GM18507 (cell line): Measurements from ENCODE around the gene ZDBF2.
"Not testable (repeated sequence)": the region's sequence is repeated elsewhere in the genome, so short reads cannot be mapped to it uniquely, and the experiment has no call there.

Source experiments
- DNase-seq: peaks from one replicate; pipeline ENCODE4 v3.0.0; 2011; ENCODE audit warnings: low read depth; ENCODE audit not compliant: insufficient read length; ENCODE audit errors: extremely low spot score
- FAIRE-seq: peaks from 2 replicates; lab custom pipeline; 2011; peaks lifted over from hg19 to GRCh38; lab: Jason Lieb, UNC

Gene ZDBF2

DNA sequence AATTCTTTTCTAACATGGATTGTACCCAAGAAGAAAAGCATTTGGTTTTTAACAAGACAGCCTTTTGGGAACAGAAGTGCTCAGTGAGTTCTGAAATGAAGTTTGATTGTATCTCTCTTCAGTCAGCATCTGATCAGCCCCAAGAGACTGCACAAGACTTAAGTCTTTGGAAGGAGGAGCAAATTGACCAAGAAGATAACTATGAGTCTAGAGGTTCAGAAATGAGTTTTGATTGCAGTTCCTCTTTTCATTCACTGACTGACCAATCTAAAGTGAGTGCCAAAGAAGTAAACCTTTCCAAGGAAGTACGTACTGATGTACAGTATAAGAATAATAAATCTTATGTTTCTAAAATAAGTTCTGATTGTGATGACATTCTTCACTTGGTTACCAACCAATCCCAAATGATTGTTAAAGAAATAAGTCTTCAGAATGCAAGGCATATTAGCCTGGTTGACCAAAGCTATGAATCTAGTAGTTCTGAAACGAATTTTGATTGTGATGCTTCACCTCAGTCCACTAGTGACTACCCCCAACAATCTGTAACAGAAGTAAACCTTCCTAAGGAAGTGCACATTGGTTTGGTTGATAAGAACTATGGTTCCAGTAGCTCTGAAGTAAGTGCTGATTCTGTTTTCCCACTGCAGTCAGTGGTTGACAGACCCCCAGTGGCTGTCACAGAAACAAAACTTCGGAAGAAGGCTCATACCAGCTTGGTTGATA, 31.2 kb downstream of the ZDBF2 start:
- DNase-seq (no peak), FAIRE-seq (no peak)

DNA sequence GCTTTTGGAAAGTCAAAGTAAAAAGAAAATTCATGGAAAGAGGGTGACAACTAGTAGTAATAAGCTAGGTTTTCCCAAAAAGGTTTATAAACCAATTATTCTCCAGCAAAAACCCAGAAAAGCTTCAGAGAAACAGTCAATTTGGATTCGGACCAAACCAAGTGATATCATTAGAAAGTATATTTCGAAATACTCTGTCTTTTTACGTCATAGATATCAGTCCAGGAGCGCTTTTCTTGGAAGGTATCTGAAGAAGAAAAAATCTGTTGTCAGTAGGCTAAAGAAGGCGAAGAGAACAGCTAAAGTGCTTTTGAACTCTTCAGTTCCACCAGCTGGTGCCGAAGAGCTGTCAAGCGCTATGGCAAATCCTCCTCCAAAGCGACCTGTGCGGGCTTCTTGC, 36.6 kb downstream of the ZDBF2 start:
- DNase-seq = no peak

DNA sequence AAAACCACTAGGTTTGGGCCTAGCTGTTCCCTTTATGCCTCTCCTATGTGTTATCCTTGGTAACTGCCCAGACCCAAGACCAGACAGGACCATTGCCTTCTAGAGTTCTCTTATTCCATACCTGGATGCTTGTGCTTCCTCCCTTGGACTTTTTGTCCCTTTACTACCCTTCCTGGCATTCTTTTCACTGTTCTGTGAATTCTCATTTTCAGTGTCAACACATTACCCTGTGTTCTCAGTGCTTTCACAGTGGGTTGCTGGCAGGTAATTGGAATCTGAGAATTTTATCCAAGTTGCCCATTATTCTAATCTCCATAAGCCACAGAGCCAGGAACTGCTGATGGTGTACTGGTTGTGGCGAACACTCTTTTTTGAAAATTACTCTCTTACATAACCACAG, 41.7 kb downstream of the ZDBF2 start:
- no peak for DNase-seq
- no peak for FAIRE-seq

More for the DNA sequence above, 36.6 kb downstream of the ZDBF2 start:
- no peak for FAIRE-seq

DNA sequence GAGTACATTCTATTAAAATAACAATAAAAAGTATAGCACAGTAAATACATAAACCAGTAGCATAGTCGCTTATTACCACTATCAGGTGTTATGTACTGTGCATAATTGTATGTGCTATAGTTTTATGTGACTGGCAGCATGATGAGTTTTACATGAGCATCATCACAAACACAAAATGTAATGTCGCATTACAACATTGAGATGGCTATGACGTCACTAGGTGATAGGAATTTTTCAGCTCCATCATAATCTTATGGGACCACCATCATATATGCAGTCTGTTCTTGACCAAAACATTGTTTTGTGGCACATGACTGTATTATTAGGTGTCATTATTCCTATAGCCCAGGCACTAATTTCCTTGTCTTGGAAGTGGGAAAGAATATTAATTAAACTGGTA, 48.6 kb downstream of the ZDBF2 start:
- FAIRE-seq = no peak
- DNase-seq = no peak

- no peak for DNase-seq
- FAIRE-seq = no peak
These were observed 49.0 kb downstream of the ZDBF2 start for GRCh38 chr2:206323486-206323885.

DNA sequence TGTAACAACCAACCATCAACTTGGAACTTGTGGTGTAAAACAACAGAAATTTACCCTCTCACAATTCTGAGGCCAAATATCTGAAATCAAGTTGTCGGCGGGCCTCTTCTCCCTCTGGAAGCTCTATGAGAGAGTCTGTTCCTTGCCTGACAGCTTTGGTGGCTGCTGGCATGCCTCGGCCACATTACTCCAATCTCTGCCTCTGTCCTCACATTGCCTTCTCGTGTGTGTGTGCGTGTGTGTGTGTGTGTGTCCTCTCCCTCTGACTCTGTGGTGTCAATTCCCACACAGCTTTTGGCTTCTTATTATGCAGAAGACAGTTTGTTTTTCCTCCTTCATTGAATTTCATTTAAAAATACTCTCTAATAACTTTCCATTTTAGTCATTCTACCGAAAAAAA, 50.4 kb downstream of the ZDBF2 start:
- DNase-seq (no peak), FAIRE-seq (no peak)

GRCh38 chr2:206328974-206329373, 54.5 kb downstream of the ZDBF2 start:
- no peak for FAIRE-seq
- DNase-seq = no peak

DNA sequence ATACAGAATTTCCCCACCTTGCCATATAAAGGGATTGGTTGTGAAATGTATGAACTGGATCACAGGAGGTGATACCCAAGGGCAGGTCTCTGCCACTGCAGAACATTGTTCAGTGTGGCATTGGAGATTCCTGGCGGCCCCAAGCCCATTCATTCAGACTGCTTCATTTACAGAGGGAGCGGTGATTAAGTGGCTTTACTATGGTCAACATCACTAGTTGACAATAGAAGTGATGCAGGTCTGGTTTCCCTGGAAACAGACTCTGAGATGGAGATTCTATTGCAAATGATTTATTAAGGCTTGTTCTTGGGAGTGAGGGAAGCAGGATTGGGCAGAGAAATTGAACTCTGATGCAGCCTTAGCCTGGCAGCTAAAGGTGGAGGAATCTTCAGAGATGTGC, 62.4 kb downstream of the ZDBF2 start:
- no peak for DNase-seq
- no peak for FAIRE-seq

DNA sequence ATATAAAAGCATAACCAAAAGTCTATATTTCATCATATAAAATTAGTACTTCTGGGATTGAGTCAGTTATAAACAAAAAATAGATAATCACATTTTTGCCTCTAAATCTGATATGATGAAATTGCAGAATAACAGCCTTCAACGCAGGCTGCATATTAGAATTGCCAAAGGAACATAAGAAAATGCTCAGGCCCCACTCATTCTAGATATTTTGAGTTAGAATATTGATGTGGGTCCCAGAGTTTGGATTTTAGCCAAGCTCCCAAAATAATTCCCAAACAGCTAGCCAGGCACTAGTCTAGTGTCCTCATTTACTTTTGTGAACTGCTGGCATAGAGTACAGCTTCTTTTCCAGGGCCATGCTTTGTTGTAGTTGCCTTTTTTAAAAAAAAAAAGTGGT, 63.5 kb downstream of the ZDBF2 start:
- DNase-seq (no peak), FAIRE-seq (no peak)

GRCh38 chr2:206341396-206341795, 66.9 kb downstream of the ZDBF2 start:
- FAIRE-seq = no peak

GRCh38 chr2:206343144-206343543, 68.7 kb downstream of the ZDBF2 start:
- no peak for FAIRE-seq
- no peak for DNase-seq

More at GRCh38 chr2:206341396-206341795, 66.9 kb downstream of the ZDBF2 start:
- DNase-seq = no peak

GRCh38 chr2:206343816-206344215, 69.4 kb downstream of the ZDBF2 start:
- DNase-seq (no peak), FAIRE-seq (no peak)

DNA sequence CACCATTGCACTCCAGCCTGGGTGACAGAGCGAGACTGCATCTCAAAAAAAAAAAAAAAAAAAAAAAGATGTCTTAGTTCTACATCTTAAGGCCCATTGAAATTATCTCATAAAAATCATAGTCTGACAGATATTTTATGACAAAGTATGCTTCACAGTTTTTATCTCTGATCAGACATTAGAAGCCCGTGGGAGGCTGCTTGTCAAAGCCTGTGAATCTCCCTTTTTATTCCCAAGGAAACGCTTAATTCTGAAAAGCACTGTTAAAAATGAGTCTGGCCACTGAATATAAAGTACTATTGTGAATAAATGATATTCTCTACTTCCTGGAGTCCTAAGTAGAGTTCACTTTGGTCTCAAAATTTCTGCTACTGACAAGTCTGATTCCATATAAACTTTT, 71.1 kb downstream of the ZDBF2 start:
- no peak for FAIRE-seq
- DNase-seq = no peak

DNA sequence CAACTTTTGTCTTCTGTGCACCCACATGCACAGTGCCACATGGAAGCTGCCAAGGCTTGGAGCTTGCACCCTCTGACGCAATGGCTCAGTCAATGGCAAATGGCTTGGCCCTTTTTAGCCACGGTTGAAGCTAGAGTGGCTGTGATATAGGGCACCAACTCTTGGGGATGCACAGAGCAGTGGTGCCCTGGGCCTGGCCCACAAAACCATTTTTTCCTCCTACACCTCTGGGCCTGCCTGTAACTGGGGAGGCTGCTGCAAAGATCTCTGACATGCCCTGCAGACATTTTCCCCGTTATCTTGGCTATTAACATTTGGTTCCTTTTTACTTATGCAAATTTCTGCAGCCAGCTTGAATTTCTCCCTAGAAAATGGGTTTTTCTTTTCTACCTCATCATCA, 74.9 kb downstream of the ZDBF2 start:
- FAIRE-seq = no peak
- no peak for DNase-seq

- DNase-seq (no peak), FAIRE-seq (no peak)
These were observed 78.1 kb downstream of the ZDBF2 start for GRCh38 chr2:206352571-206352970.

- FAIRE-seq (no peak), DNase-seq (no peak)
These were observed 79.2 kb downstream of the ZDBF2 start for GRCh38 chr2:206353685-206354084.

- FAIRE-seq = no peak
- DNase-seq = no peak
These were observed 79.7 kb downstream of the ZDBF2 start for GRCh38 chr2:206354129-206354528.

GRCh38 chr2:206356840-206357239, 82.4 kb downstream of the ZDBF2 start:
- not testable (repeated sequence) for DNase-seq, FAIRE-seq

DNA sequence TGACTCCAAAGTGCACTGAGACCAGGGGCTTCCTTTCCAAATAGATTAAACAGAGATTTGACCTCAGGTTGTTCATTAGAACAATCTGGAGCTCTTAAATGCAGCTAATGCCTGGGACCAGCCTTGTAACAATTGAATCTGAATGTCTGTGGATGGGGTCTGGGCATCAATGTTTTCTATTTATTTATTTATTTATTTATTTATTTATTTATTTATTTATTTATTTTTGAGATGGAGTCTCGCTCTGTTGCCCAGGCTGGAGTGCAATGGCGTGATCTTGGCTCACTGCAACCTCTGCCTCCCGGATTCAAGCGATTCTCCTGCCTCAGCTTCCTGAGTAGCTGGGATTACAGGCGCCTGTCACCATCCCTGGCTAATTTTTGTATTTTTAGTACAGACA, 86.4 kb downstream of the ZDBF2 start:
- FAIRE-seq = not testable (repeated sequence)

DNA sequence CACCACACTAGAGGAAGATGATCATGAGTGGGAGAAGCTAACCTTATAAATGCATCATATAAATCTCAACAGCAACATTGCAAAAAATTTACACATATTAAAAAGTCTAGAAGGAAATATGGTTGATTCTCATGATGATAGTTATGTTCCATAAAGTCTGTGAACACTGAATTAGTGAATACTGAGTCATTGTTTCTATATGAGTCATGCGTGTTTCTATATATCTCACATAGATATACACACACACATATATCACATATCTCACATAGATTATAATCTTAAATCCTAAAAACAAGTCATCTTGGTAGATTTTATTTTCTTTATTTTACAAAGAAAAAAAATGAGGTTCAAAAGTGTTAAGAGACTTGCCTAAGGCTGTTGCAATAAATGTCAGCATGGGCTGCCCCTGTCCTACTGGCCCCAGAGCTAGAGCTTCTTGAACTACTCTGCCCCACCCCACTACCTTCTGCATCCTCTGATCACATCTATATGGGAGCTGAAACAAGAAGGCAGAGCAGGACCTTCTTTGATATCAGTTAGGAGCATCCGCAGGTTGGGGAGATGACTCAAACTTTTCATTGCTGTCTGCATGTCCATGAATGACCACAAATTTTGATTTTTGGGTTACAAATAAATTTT, 87.1 kb downstream of the ZDBF2 start:
- DNase-seq (no peak), FAIRE-seq (peak; percentile 65)

More for the DNA sequence above, 86.4 kb downstream of the ZDBF2 start:
- DNase-seq = not testable (repeated sequence)
